Tibial artery (tissue), 4 donors: ENCODE results near the gene MAML1.
"Not testable (repeated sequence)": the region's sequence is repeated elsewhere in the genome, so short reads cannot be mapped to it uniquely, and the experiment has no call there.

Source experiments
- DNase-seq, 2 donors: peaks; one replicate each; pipeline ENCODE4 v3.0.0-alpha.2; 2019
- H3K27ac ChIP-seq, 2 donors: fragments of 200-600 bp; sonication (generic) in 1 of 2; 1 replicate in 1 of 2; 2 replicates in 1 of 2; pipeline ENCODE4 v1.5.1; 2018 to 2019; ENCODE audit warnings: mild to moderate bottlenecking in 1 of 2
- H3K27me3 ChIP-seq, 2 donors: fragments of 200-600 bp; sonication (generic) in 1 of 2; one replicate each; pipeline versions ENCODE4 v1.5.1 to v1.6.0; 2016 to 2019
- H3K36me3 ChIP-seq, 3 donors: fragments of 200-600 bp; sonication (generic) in 2 of 3; one replicate each; pipeline ENCODE4 v1.5.1; 2016 to 2019; ENCODE audit warnings: mild to moderate bottlenecking in 2 of 3
- H3K4me1 ChIP-seq, 4 donors: fragments of 200-600 bp; sonication (generic) in 2 of 4; 1 replicate in 3 of 4; 2 replicates in 1 of 4; pipeline ENCODE4 v1.5.1; 2016 to 2019
- H3K4me3 ChIP-seq, 2 donors: fragments of 200-600 bp; sonication (generic) in 1 of 2; 1 replicate in 1 of 2; 2 replicates in 1 of 2; pipeline ENCODE4 v1.5.1; 2018 to 2019; ENCODE audit warnings: mild to moderate bottlenecking in 2 of 2
- H3K9me3 ChIP-seq, 3 donors: fragments of 200-600 bp; sonication (generic) in 1 of 3; one replicate each; pipeline ENCODE4 v1.5.1; 2016 to 2019
- intact Hi-C: fragments of 100-400 bp; cut with DNase I; formaldehyde crosslinking; loops from one replicate; pipeline ENCODE4 v1.15.0; 2023; ENCODE audit warnings: low total_unique reads
- TF ChIP-seq, protein P1 (sequence below), 2 experiments: fragments of 200-600 bp in 1 of 2; fragments of 450-650 bp in 1 of 2; IDR thresholded peaks; one replicate each; pipeline ENCODE4 v1.5.1; 2017 to 2019; ENCODE audit warnings: antibody characterized with exemption in 2 of 2, mild to moderate bottlenecking in 1 of 2, moderate library complexity in 1 of 2

MAML1 gene, protein sequence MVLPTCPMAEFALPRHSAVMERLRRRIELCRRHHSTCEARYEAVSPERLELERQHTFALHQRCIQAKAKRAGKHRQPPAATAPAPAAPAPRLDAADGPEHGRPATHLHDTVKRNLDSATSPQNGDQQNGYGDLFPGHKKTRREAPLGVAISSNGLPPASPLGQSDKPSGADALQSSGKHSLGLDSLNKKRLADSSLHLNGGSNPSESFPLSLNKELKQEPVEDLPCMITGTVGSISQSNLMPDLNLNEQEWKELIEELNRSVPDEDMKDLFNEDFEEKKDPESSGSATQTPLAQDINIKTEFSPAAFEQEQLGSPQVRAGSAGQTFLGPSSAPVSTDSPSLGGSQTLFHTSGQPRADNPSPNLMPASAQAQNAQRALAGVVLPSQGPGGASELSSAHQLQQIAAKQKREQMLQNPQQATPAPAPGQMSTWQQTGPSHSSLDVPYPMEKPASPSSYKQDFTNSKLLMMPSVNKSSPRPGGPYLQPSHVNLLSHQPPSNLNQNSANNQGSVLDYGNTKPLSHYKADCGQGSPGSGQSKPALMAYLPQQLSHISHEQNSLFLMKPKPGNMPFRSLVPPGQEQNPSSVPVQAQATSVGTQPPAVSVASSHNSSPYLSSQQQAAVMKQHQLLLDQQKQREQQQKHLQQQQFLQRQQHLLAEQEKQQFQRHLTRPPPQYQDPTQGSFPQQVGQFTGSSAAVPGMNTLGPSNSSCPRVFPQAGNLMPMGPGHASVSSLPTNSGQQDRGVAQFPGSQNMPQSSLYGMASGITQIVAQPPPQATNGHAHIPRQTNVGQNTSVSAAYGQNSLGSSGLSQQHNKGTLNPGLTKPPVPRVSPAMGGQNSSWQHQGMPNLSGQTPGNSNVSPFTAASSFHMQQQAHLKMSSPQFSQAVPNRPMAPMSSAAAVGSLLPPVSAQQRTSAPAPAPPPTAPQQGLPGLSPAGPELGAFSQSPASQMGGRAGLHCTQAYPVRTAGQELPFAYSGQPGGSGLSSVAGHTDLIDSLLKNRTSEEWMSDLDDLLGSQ

DNA sequence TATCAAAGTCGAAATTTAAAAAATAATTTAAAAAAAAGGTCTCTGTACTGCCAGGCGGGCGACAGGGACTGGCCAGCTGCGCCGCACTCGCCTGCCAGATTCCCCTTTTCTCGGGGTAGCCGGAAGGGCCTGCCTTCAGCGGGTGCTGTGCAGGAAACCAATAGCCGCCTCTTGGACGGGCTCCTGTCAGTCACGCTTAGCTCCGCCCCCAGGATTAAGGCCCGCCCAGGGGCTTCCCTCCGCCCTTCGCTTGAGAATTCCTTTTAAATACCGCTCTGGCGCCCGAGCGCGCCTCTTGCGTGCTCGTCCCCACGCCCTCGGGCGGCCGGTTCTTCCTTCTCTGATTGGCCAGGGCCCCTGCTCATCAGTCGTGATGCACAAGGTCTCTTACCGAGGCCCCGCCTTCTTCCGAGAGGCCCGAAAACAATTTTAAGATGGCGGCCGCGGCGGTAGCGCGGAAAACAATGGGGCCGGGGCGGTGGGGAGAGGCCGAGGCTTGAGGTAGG is at the start of gene MAML1:
TSS of gene MAML1 (plus strand) at position 411 of the 506 bp plus-strand sequence. CDS start 291 bp downstream, outside the sequence.
- peak within 1 kb of the TSS; percentile 79 to 98 for H3K27ac ChIP-seq
- TF ChIP-seq, protein P1, sequence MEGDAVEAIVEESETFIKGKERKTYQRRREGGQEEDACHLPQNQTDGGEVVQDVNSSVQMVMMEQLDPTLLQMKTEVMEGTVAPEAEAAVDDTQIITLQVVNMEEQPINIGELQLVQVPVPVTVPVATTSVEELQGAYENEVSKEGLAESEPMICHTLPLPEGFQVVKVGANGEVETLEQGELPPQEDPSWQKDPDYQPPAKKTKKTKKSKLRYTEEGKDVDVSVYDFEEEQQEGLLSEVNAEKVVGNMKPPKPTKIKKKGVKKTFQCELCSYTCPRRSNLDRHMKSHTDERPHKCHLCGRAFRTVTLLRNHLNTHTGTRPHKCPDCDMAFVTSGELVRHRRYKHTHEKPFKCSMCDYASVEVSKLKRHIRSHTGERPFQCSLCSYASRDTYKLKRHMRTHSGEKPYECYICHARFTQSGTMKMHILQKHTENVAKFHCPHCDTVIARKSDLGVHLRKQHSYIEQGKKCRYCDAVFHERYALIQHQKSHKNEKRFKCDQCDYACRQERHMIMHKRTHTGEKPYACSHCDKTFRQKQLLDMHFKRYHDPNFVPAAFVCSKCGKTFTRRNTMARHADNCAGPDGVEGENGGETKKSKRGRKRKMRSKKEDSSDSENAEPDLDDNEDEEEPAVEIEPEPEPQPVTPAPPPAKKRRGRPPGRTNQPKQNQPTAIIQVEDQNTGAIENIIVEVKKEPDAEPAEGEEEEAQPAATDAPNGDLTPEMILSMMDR (IDR thresholded peaks at IDR 0.05) = no peak
- no peaks in the 10 kb centered on the region for H3K27me3 ChIP-seq
- H3K4me1 ChIP-seq = peaks cover 0 to 49% (median 35%) of the 10 kb centered on the region in 4 donors
- peak; percentile 100 for DNase-seq
- H3K36me3 ChIP-seq = peaks cover 21 to 25% (median 24%) of the 10 kb centered on the region in 3 donors
- intact Hi-C loops = no loop called here
- no peaks in the 10 kb centered on the region for H3K9me3 ChIP-seq
- peak within 1 kb of the TSS; percentile 82 to 88 for H3K4me3 ChIP-seq

DNA sequence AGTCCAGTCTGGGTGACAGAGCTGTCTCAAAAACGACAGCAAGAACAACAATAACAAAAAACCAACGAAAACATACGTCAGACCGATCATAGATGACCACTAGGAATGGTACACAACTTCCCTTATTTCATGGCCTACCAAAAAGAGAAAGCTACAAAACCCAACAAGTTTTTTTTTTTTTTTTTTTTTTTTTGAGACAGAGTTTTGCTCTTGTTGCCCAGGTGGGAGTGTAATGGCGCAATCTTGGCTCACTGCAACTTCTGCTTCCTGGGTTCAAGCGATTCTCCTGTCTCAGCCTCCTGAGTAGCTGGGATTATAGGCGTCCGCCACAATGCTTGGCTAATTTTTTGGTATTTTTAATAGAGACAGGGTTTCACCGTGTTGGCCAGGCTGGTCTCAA is 43.4 kb upstream of the MAML1 start:
- H3K27me3 ChIP-seq, intact Hi-C loops, H3K9me3 ChIP-seq, H3K36me3 ChIP-seq, H3K27ac ChIP-seq, H3K4me3 ChIP-seq, H3K4me1 ChIP-seq, DNase-seq: not testable (repeated sequence)

- intact Hi-C loops = no loop called here
Observed at GRCh38 chr5:179694561-179694960, 38.1 kb upstream of the MAML1 start.

GRCh38 chr5:179696603-179697002 is 36.0 kb upstream of the MAML1 start:
- intact Hi-C loops = loop anchor here (5.0 kb wide), 1 partner anchor 161 kb away; the partner anchor contains the start of gene MRNIP
- Histone ChIP-seq H3K4me3 (no peak overlapping the region), H3K4me1 (peaks cover 0 to 26% (median 15%) of the 10 kb centered on the region in 4 donors), H3K27ac (peak overlapping the region; percentile 96 to 99), H3K9me3 (no peaks in the 10 kb centered on the region), H3K27me3 (no peaks in the 10 kb centered on the region), H3K36me3 (no peaks in the 10 kb centered on the region)
- TF ChIP-seq, protein P1 (IDR thresholded peaks at IDR 0.05) = no peak
- DNase-seq = no peak

More at GRCh38 chr5:179694561-179694960, 38.1 kb upstream of the MAML1 start:
- Histone ChIP-seq H3K27ac (no peak overlapping the region), H3K4me1 (peaks cover 0 to 11% (median 8%) of the 10 kb centered on the region in 4 donors), H3K36me3 (no peaks in the 10 kb centered on the region), H3K27me3 (no peaks in the 10 kb centered on the region), H3K9me3 (no peaks in the 10 kb centered on the region), H3K4me3 (no peak overlapping the region)
- TF ChIP-seq, protein P1 (IDR thresholded peaks at IDR 0.05) = no peak
- no peak for DNase-seq

GRCh38 chr5:179697108-179697507 is 35.5 kb upstream of the MAML1 start:
- Histone ChIP-seq H3K4me3 (no peak overlapping the region), H3K27me3 (no peaks in the 10 kb centered on the region), H3K9me3 (no peaks in the 10 kb centered on the region), H3K4me1 (peaks cover 0 to 30% (median 17%) of the 10 kb centered on the region in 4 donors), H3K27ac (peak overlapping the region; percentile 96 to 99), H3K36me3 (peaks cover 0 to 3% (median 0%) of the 10 kb centered on the region in 3 donors)
- no peak for DNase-seq
- TF ChIP-seq, protein P1 (IDR thresholded peaks at IDR 0.05) = no peak
- intact Hi-C loops = loop anchor here (5.0 kb wide), 1 partner anchor 160 kb away; the partner anchor contains the start of gene MRNIP

- DNase-seq, H3K9me3 ChIP-seq, H3K36me3 ChIP-seq, H3K27me3 ChIP-seq: not testable (repeated sequence)
- H3K4me3 ChIP-seq = peak overlapping the region; percentile 93 to 98
- intact Hi-C loops = loop anchor here (5.0 kb wide), 1 partner anchor 160 kb away; the partner anchor contains the start of gene MRNIP
- peak overlapping the region; percentile 96 to 99 for H3K27ac ChIP-seq
- H3K4me1 ChIP-seq = peaks cover 0 to 32% (median 19%) of the 10 kb centered on the region in 4 donors
Observed at GRCh38 chr5:179697543-179697942, 35.1 kb upstream of the MAML1 start.
